Measurements from ENCODE around the gene N4BP2. TPM values are rescaled to one million over a fixed set of nuclear protein-coding genes. Genes with fewer than 3 reads are reported as not detected.

Gene N4BP2
- polyA plus RNA-seq, 4 donors, result 20.7 to 25.1 (median 23.6) TPM

DNA sequence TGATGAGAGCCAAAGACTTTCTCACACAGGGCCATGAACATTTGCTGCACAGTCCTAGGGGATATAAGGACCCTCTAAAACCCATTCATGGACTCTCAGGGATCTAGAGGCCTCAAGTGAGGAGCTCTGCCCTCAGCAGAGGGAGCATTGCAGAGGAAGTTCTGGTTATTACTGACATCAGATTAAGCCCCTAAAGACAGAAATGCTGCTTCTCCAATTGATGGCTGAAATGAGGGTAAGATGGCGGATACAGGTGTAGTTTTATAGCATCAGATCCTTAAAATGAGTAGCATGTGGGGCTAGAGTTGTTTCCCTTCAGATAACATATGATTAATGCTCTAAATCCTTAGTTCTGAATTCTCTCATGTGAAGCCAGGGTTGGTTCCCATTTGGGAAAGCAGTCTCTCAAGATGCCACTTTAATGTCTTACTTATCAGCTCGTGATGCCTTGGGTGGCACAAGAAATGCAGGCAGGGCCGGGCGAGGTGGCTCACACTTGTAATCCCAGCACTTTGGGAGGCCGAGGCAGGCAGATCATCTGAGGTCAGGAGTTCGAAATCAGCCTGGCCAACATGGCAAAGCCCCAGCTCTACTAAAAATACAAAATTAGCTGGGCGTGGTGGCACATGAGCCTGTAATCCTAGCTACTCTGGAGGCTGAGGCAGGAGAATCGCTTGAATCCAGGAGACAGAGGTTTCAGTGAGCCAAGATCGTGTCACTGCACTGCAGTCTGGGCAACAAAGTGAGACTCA is 148.0 kb downstream of the N4BP2 start:
- no peak for DNase-seq (ENCODE audit: low read depth in 4 of 4, low spot score in 3 of 4)

DNA sequence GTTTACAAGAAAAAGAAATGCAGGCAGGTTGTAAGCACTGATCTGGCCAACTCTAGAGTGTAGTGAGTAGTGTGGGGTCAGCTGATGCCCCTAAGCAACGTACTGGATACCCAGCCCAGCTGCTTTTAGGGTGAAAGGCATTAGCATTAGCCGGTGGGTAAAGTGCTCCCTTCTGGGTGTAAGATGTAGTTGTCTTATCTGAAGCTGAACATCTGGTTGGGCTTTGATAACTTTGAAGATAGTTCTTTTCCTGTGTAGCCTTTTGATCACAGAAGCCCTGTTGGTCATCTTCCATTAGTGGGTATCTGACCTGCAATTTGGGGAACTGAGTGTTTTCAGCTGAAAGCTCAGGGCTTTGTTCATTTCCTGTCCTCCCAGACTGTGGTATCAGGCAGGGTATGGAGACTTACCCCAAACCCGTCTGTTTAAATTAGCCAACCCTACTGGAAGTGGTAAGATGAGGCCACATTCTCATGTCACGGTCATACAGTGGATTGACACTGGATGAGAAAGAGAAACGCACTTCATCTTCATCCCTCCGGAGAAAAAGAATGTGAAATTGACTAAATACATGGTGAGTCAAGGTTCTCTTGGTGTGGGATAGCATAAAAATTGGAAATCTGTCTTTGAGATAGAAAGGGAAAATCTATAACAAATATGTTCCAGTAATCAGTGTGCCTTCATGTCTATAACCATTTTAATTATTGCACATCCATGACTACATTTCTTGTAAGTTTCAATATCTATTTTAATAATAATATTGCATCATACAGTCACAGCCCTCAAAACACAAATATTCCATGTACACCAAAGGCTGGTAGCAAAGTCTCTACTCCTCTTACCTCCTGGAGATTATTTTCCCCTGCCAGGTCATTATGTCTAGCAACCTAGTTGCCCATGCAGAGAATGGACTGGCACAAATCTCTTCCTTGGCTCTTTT is 148.9 kb downstream of the N4BP2 start:
- no peak for DNase-seq (ENCODE audit: low read depth in 4 of 4, low spot score in 3 of 4)

- DNase-seq (ENCODE audit: low read depth in 4 of 4, low spot score in 3 of 4), result no peak
Measured at GRCh38 chr4:40206426-40206825, 149.8 kb downstream of the N4BP2 start.

Other genes with a start within 250 kb of the N4BP2 start
- 10 to 100 TPM; 62.5 to 74.2 (median 70.6) TPM for gene PDS5A, start 78.9 kb upstream of the N4BP2 start, polyA plus RNA-seq (ENCODE audit: insufficient read length in 4 of 4)
- gene RHOH, start 140.2 kb downstream of the N4BP2 start, polyA plus RNA-seq (ENCODE audit: insufficient read length in 4 of 4), result under 1 TPM; 0.28 to 0.86 (median 0.55) TPM

Measured in right renal pelvis (tissue), 4 donors.